H54 (cell line): ENCODE measurements around the gene OR14A16.

ENCODE experiments used
- DNase-seq: peaks from one replicate; pipeline ENCODE4 v3.0.0; 2011; ENCODE audit warnings: low spot score, mixed read lengths; ENCODE audit not compliant: insufficient read length
- FAIRE-seq: peaks from 3 replicates; lab custom pipeline; 2011; peaks lifted over from hg19 to GRCh38; lab: Jason Lieb, UNC
- POLR2A ChIP-seq: IDR thresholded peaks from 2 replicates; pipeline ENCODE4 v1.6.1; 2011; ENCODE audit warnings: low read depth, mild to moderate bottlenecking, low read length

OR14A16 gene

GRCh38 chr1:247841796-247842195 is 17.9 kb upstream of the OR14A16 start, which contains the start of gene OR11L1:
Gene OR11L1 (minus strand): TSS chr1:247841896. CDS start chr1:247841896, 0 bp downstream.
- DNase-seq: no peak
- no peak for TF ChIP-seq POLR2A
- FAIRE-seq: no peak

- DNase-seq: no peak
- no peak for FAIRE-seq
- TF ChIP-seq POLR2A: no peak
Measured at GRCh38 chr1:247840818-247841217, 16.9 kb upstream of the OR14A16 start.

- FAIRE-seq: no peak
- no peak for TF ChIP-seq POLR2A
- no peak for DNase-seq
Measured at GRCh38 chr1:247833601-247834000, 9.7 kb upstream of the OR14A16 start.

GRCh38 chr1:247829656-247830055 is 5.7 kb upstream of the OR14A16 start:
- FAIRE-seq: no peak

GRCh38 chr1:247825362-247825761 is 1.4 kb upstream of the OR14A16 start:
- DNase-seq: no peak
- no peak for FAIRE-seq
- no peak for TF ChIP-seq POLR2A

More at GRCh38 chr1:247829656-247830055, 5.7 kb upstream of the OR14A16 start:
- no peak for DNase-seq
- TF ChIP-seq POLR2A: no peak

GRCh38 chr1:247822060-247822459 is 1.9 kb downstream of the OR14A16 start:
- FAIRE-seq: no peak
- DNase-seq: no peak
- no peak for TF ChIP-seq POLR2A

GRCh38 chr1:247812637-247813036 is 11.3 kb downstream of the OR14A16 start:
- DNase-seq (no peak), FAIRE-seq (no peak)
- no peak for TF ChIP-seq POLR2A

- FAIRE-seq (no peak), DNase-seq (no peak)
- no peak for TF ChIP-seq POLR2A
Measured at GRCh38 chr1:247797518-247797917, 26.4 kb downstream of the OR14A16 start.

GRCh38 chr1:247769603-247770002 is 54.3 kb downstream of the OR14A16 start:
- no peak for DNase-seq
- TF ChIP-seq POLR2A: no peak
- FAIRE-seq: no peak
